HG02759 (cell line): ENCODE results near the gene ALKBH2.

Experiments used
- ATAC-seq: cut with Tn5 transposase; IDR thresholded peaks from one replicate; pipeline ENCODE4 v1.9.1; 2021; ENCODE audit warnings: mild to moderate bottlenecking, moderate library complexity; ENCODE audit not compliant: unreplicated experiment

The ALKBH2 gene

GRCh38 chr12:109114644-109115043 is 21.4 kb upstream of the ALKBH2 start:
- ATAC-seq = no peak

GRCh38 chr12:109113661-109114321 is 20.5 kb upstream of the ALKBH2 start:
- no peak for ATAC-seq

GRCh38 chr12:109112720-109113465 is 19.6 kb upstream of the ALKBH2 start:
- no peak for ATAC-seq

- peak; percentile 70 for ATAC-seq
These were observed 17.8 kb upstream of the ALKBH2 start for GRCh38 chr12:109110988-109111495.

- ATAC-seq = no peak
These were observed 16.6 kb upstream of the ALKBH2 start for GRCh38 chr12:109109746-109110350.

- no peak for ATAC-seq
These were observed 11.9 kb upstream of the ALKBH2 start for GRCh38 chr12:109105176-109105575.

GRCh38 chr12:109102491-109102890 is 9.2 kb upstream of the ALKBH2 start:
- no peak for ATAC-seq

GRCh38 chr12:109100741-109101140 is 7.5 kb upstream of the ALKBH2 start:
- no peak for ATAC-seq

- ATAC-seq = no peak
These were observed 6.3 kb upstream of the ALKBH2 start for GRCh38 chr12:109099431-109100020.

GRCh38 chr12:109098651-109099050 is 5.4 kb upstream of the ALKBH2 start:
- no peak for ATAC-seq

GRCh38 chr12:109098183-109098604 is 4.9 kb upstream of the ALKBH2 start:
- ATAC-seq = peak; percentile 28

- peak; percentile 89 for ATAC-seq
These were observed 4.3 kb upstream of the ALKBH2 start, which contains the start of gene UNG for GRCh38 chr12:109097435-109098182. Gene UNG (plus strand): TSS chr12:109097597. CDS start chr12:109097680, 83 bp downstream.

- ATAC-seq = no peak
These were observed 3.8 kb upstream of the ALKBH2 start for GRCh38 chr12:109097140-109097434.

GRCh38 chr12:109092497-109093021 is 713 bp downstream of the ALKBH2 start:
- ATAC-seq = no peak

- ATAC-seq = no peak
These were observed 3.6 kb downstream of the ALKBH2 start for GRCh38 chr12:109089683-109090082.

GRCh38 chr12:109088818-109089217 is 4.5 kb downstream of the ALKBH2 start:
- ATAC-seq = no peak

GRCh38 chr12:109087250-109087649 is 6.0 kb downstream of the ALKBH2 start:
- ATAC-seq = no peak

GRCh38 chr12:109085590-109085989 is 7.7 kb downstream of the ALKBH2 start:
- no peak for ATAC-seq

- no peak for ATAC-seq
These were observed 8.8 kb downstream of the ALKBH2 start for GRCh38 chr12:109084425-109084824.

GRCh38 chr12:109082751-109083150 is 10.5 kb downstream of the ALKBH2 start:
- ATAC-seq = no peak

- no peak for ATAC-seq
These were observed 18.4 kb downstream of the ALKBH2 start for GRCh38 chr12:109074866-109075265.
